ENCODE results near the gene AIF1.

- TF ChIP-seq, protein P1, sequence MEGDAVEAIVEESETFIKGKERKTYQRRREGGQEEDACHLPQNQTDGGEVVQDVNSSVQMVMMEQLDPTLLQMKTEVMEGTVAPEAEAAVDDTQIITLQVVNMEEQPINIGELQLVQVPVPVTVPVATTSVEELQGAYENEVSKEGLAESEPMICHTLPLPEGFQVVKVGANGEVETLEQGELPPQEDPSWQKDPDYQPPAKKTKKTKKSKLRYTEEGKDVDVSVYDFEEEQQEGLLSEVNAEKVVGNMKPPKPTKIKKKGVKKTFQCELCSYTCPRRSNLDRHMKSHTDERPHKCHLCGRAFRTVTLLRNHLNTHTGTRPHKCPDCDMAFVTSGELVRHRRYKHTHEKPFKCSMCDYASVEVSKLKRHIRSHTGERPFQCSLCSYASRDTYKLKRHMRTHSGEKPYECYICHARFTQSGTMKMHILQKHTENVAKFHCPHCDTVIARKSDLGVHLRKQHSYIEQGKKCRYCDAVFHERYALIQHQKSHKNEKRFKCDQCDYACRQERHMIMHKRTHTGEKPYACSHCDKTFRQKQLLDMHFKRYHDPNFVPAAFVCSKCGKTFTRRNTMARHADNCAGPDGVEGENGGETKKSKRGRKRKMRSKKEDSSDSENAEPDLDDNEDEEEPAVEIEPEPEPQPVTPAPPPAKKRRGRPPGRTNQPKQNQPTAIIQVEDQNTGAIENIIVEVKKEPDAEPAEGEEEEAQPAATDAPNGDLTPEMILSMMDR (conservative IDR thresholded peaks at IDR 0.05): 0 out of 2 replicates have a peak, but pooled peaks have one; percentile 11
- no peak for TF ChIP-seq ZFX (IDR thresholded peaks at IDR 0.05)
Measured at GRCh38 chr6:31580438-31580740, 34.6 kb upstream of the AIF1 start.
